Astrocyte of the spinal cord (primary cell): ENCODE results near the gene CD52.
A peak's percentile ranks its signal among the peaks of the same experiment; 100 is the strongest.

Experiments used
- DNase-seq: peaks from one replicate; pipeline ENCODE4 v3.0.0; 2011; ENCODE audit warnings: low read depth, low spot score
- H3K4me3 ChIP-seq: 2 replicates; pipeline ENCODE4 v1.5.1; 2011; ENCODE audit warnings: low read depth, mild to moderate bottlenecking, low read length, moderate library complexity
- in situ Hi-C: cut with HindIII; loops from 2 replicates; pipeline ENCODE4 v1.10.0; 2017; ENCODE audit warnings: low sequenced_read_pairs
- TF ChIP-seq, protein P1 (sequence below): IDR thresholded peaks from 2 replicates; pipeline ENCODE4 v1.5.1; 2012; ENCODE audit warnings: low read depth, mild to moderate bottlenecking, low read length, inconsistent platforms

CD52 gene

DNA sequence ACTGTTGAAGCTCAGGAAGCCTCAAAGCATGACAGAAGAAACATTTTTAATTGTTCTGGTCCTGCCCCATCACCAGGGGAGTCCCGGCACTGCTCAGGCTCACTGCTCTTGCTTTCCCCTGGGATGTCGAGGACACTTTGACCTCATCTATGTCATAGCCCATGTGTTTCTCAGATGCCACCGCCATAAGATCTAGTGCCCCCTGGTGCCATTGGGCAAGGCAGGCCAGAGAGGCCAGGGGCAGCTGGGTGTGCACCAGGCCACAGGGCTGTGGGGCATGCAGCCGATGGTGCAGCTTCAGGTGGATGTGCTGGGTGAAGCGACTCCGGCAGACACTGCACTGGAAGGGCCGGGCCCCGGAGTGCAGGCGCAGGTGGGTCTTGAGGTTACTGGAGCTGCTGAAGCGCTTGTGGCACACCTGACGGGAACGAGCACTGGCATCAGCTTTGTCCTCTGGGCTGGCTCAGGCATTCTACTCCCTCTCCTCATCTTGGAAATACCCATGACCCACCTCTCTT, 43.9 kb downstream of the CD52 start:
- DNase-seq, result no peak
- H3K4me3 ChIP-seq, result no peak overlapping the region
- TF ChIP-seq, protein P1, sequence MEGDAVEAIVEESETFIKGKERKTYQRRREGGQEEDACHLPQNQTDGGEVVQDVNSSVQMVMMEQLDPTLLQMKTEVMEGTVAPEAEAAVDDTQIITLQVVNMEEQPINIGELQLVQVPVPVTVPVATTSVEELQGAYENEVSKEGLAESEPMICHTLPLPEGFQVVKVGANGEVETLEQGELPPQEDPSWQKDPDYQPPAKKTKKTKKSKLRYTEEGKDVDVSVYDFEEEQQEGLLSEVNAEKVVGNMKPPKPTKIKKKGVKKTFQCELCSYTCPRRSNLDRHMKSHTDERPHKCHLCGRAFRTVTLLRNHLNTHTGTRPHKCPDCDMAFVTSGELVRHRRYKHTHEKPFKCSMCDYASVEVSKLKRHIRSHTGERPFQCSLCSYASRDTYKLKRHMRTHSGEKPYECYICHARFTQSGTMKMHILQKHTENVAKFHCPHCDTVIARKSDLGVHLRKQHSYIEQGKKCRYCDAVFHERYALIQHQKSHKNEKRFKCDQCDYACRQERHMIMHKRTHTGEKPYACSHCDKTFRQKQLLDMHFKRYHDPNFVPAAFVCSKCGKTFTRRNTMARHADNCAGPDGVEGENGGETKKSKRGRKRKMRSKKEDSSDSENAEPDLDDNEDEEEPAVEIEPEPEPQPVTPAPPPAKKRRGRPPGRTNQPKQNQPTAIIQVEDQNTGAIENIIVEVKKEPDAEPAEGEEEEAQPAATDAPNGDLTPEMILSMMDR, result no peak
- in situ Hi-C loops, result no loop called here

GRCh38 chr1:26362331-26362730, 44.6 kb downstream of the CD52 start:
- in situ Hi-C loops, result no loop called here
- H3K4me3 ChIP-seq, result no peak overlapping the region
- DNase-seq, result no peak
- TF ChIP-seq, protein P1, result no peak

- H3K4me3 ChIP-seq, result no peak overlapping the region
- TF ChIP-seq, protein P1, result peak; percentile 98
- DNase-seq, result peak; percentile 62
- in situ Hi-C loops, result no loop called here
Observed at GRCh38 chr1:26363549-26364448, 46.0 kb downstream of the CD52 start.

- in situ Hi-C loops, result no loop called here
- no peak overlapping the region for H3K4me3 ChIP-seq
- DNase-seq, result no peak
- TF ChIP-seq, protein P1, result no peak
Observed at GRCh38 chr1:26364956-26365355, 47.2 kb downstream of the CD52 start.

GRCh38 chr1:26367441-26367840, 49.7 kb downstream of the CD52 start:
- no peak for DNase-seq
- in situ Hi-C loops, result no loop called here
- no peak overlapping the region for H3K4me3 ChIP-seq
- TF ChIP-seq, protein P1, result no peak

DNA sequence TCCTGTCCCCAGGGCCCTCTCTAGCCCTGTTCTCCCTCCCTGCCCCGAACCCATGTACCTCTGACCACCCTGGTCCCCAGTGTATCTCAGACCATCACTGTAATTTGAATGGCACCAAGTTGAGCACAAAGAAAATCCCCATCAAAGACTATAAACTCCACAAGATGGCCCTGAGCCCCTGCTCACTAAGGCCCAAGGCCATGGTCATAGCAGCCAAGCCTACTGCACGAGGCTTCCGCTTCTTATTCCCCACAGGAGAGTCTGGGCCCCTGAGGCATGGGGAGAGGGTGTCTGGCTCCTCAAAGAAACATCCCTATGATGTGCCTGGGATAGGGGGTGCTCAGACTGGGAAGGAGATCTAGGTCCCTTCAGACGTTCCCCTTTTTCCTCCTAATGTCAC, 50.2 kb downstream of the CD52 start:
- no peak for DNase-seq
- TF ChIP-seq, protein P1, result no peak
- in situ Hi-C loops, result no loop called here
- no peak overlapping the region for H3K4me3 ChIP-seq
